ACHN (cell line): ENCODE measurements around the gene STARD3.
"Not testable (repeated sequence)": the region's sequence is repeated elsewhere in the genome, so short reads cannot be mapped to it uniquely, and the experiment has no call there.

Experiments
- DNase-seq: peaks from one replicate; pipeline ENCODE4 v3.0.0-alpha.2; 2015
- in situ Hi-C: cut with HindIII; loops from 2 replicates; pipeline ENCODE4 v1.10.0; 2017; ENCODE audit warnings: low sequenced_read_pairs, low pct_ligation_motif_present, low pct_unique_long_range_greater_than_20kb

The STARD3 gene

DNA sequence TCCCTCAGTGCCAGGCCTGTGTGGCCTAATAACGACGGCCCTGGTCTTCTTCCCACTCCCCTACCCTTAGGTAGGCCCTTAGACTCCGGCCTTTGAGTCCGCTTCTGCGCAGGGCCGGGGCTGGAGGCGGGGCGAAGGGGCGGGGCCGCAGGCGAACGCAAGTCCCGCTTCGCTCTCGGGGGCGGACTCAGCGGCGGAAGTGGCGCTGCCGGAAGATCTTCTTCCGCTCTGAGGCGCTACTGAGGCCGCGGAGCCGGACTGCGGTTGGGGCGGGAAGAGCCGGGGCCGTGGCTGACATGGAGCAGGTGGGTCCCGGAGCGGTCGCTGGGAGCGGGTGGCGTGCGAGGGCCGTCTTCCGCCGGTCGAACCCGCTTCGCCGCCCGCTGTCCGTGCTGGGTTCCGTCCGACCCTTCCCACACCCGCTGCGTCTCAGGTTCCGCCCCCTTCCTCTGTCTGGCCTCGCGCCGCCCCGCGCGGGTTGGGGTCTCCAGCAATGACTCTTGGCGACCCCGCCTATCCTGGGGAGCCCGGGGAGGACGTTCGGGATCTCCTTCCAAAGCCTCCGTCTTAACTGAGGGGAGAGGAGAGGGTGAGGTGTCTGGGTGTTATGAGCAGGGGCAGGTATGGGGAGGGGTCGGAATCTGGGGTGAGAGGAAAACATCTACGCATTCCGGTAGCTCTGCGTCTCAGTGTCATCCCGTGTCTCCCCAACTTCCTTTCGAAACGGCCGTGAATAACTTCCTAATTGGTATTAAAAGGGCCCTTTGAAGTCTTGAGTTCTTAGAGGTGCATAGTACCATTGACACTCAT is at the start of gene STARD3:
STARD3 (plus strand) TSS at position 218 of the 810 bp plus-strand sequence. CDS start 16,388 bp downstream, outside the sequence.
- DNase-seq: peak; percentile 89
- in situ Hi-C loops: no loop called here

DNA sequence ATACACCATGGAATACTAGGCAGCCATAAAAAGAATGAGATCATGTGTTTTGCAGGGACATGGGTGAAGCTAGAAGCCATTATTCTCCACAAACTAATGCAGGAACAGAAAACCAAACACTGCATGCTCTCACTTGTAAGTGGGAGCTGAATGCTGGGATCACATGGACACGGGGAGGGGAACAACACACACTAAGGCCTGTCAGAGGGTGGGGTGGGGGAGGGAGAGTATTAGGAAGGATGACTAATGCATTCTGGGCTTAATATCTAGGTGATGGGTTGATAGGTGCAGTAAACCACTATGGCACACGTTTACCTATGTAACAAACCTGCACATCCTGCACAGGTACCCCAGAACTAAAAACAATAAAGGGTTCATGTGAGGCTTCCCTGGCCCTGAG is 46.8 kb upstream of the STARD3 start:
- DNase-seq, in situ Hi-C loops: not testable (repeated sequence)

DNA sequence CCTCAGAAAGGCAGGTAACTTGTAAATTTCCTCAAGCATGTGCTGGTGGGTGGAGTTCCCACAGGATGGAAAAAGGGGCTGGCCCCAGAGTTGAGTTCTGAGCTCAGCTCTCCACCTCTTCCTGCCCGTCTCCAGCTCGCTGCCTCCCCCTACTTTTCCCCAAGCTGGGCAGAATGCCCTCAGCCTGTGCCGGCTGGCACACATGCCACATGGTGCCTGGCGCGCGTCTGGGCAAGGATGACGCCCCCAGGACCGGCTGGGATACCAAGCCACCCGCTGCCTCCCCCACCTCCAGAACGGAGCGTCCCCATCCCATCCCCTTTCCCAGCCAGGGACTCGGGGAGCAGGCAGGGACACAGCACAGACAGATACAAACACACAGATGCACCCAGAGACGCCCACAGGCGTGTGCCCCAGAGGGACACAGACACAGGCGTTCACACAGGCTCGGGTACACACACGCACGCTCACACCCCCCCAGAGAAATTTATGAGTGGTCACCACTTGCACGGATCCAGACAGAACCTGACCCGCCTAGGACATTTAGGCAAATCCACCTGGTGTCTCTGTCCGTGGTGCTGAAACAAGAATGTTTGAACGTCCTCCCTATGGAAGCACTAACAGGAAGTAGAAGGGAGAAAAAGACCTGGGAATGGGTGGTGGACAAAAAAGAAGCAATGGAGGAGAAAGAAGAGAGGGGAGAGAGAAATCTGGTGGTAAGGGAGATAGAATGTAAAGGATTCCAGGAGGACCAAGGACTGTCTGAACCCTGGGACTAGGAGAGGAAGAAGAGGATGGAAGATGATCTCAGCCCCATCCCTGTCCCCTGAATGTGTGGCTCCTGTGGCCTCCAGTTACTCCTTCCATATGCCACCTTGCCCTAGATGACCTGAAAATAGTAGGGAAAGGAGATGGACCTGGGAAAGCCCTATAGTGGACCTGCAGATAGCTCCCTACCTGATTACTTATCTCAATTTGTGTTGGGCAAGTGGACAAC is 44.7 kb upstream of the STARD3 start:
- in situ Hi-C loops: no loop called here
- DNase-seq: peak; percentile 69

DNA sequence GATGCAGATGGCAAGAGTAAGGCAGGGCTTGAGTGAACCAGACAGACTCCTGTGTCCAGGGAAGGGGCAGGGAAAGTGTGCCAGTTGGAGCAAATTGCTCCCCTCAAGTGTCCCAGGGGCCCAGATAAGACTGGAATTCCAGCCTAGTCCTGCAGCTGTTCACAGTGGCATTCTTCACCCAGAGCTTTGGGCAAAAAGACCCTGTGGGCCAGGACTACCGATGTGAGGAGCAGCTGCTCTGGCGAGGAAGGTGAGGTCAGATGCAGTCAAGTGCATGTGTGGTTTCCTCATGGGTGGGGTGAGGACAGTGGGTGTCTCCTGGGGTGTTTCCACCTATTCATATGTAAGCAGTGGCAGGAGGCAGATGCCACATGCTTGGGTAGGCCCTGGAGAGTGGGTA is 43.6 kb upstream of the STARD3 start:
- in situ Hi-C loops: no loop called here
- no peak for DNase-seq

DNA sequence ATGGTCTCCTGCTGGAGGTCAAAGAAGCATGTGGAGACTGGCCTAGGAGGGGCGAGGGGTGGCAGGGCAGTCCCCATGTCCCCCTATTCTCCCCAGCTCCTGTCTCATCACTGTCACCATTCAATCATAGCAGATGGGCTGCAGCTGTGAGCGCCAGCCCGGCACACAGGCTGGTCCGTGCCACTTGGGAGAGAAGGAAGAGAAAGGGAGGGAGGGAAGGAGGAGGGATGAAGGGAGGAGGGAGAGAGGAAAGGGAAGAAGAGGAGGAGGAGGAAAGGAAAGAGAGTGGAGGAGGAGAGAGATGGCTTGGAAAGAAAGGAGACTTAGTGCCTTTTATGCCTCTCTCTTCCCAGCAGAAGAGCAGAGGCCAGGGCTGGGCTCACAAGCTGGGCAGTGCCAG is 41.6 kb upstream of the STARD3 start:
- in situ Hi-C loops: no loop called here
- no peak for DNase-seq

DNA sequence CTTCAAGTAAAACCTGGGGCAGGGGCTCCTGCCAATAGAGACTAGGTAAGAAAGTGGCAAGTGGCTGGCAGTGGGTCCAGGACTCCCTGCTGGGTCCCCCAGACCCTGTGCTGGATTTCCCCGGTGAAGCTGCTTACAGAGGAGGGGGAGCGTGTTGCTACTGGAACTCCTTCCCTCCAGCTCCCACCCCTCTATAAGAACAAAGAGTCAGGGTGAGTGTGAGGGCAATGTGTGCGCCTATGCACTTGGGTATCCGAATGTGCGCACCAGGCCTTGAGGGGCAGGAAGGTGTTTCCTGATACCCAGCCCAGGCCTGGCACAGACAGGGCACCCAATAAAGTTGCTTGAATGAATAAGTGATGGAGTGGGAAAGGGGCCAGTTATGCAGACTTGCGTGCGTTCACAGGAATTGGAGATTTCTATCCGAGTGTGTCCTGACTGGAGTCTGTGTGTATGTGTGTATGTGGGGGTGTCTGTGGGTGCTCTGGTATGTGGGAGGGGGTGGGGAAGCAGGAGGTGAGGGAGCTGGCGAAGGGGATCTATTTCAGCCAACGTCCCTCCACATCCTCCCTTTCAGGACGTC is 40.9 kb upstream of the STARD3 start:
- in situ Hi-C loops: no loop called here
- no peak for DNase-seq

DNA sequence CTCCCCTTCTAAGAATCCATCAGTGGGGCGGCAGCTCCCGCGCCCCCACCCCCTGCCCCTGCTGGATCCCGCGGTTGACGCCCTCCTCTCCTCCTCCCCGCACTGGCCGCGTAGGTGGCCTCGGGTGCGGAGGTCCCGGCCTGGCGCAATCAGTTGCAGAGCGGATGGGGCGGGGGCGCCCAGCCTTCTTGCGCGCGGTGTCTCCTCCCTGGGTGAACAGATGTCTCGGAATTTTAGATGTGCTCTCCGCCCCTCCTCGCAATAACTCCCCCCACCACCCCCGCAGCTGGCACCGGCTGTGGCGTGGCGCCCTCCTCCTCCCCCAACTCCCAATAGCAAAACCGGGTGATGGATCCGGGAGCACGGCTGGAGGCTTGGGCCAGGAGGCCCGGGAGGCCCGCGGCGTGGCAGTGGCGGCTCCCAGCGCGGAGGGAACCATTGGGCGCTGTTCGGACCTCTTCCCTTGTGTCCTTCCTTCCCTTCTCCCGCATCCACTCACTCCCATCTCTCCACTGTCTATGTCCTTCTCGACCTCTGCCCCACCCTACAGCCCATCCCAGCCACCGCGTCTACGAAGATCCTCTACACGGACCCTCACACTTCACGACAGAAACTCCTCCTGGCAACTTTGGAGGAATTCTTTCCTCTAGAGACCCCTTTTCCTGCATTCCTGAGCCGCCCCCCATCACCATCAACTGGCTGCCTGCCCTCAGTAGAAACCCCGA is 40.2 kb upstream of the STARD3 start:
- in situ Hi-C loops: no loop called here
- no peak for DNase-seq

DNA sequence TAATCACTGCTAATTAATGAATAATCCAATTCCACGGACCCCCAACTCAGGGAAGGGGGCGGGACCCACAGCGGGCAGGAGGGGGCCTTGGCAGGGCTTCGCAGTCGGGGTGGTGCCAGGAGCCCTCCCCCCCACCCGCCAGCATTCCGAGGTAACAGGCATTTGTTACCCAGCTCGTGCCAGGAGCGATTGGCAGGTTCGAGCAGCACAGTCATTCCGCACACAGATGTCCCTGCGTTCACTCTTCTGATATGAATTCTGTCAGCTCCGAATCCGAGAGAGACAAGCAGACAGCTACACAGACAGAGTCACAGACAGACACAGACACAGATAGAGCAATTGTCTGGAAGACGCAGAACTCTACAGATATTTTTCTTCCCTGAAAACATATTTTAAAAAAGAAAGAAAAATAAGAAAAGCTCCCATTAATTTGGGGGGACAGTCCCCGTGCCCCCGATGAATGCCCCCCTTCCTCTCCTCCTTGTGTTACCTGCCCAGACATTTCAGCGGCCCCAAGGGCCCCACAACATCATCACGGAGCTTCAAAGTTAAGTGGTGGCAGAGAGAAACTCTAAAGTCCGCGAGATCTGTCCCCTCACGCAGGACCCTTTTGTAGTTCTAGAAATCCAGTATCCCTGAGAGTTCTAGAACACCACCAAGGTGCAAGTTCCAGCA is 39.4 kb upstream of the STARD3 start:
- in situ Hi-C loops: no loop called here

DNA sequence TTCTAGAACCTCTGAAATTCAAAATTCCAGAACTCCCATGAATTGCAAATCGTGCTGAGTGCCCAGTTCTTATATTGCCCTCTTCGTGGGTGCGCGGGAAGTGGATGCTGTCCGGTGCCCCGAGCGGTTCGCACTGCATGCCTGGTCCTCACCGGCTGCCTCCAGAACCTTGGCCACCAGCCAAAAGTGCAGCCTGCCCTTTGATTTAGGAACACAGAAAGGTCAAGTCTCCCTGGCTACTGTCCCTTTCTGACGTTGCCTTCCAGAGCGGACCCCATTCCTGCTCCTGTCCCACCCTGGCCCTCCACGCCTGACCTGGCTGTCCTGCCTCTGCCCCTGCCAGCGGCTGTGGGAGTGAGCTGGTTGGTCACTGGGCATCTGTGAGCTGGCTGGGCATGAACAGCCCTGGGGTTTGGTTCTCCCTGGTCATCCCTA is 38.9 kb upstream of the STARD3 start:
- in situ Hi-C loops: no loop called here
- DNase-seq: no peak

More for the DNA sequence above, 39.4 kb upstream of the STARD3 start:
- no peak for DNase-seq

DNA sequence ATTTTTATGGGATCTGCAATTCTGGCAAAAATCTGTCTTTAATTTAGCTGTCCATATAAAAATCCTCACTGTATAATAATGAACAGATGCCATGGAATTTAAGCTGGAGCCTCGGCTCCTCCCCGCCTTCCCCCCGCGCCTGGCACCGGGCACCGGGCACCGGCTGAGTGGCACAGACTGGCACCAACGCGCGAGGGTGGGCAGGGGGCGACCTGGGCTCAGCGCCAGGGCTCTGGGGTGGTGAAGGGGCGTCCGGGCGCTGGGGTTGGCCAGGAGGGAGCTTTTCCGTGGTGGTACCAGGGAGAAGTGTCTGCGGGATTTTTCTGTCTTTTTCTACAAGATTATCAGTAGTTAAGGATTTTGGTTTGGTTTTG is 38.3 kb upstream of the STARD3 start:
- DNase-seq: no peak
- in situ Hi-C loops: no loop called here

DNA sequence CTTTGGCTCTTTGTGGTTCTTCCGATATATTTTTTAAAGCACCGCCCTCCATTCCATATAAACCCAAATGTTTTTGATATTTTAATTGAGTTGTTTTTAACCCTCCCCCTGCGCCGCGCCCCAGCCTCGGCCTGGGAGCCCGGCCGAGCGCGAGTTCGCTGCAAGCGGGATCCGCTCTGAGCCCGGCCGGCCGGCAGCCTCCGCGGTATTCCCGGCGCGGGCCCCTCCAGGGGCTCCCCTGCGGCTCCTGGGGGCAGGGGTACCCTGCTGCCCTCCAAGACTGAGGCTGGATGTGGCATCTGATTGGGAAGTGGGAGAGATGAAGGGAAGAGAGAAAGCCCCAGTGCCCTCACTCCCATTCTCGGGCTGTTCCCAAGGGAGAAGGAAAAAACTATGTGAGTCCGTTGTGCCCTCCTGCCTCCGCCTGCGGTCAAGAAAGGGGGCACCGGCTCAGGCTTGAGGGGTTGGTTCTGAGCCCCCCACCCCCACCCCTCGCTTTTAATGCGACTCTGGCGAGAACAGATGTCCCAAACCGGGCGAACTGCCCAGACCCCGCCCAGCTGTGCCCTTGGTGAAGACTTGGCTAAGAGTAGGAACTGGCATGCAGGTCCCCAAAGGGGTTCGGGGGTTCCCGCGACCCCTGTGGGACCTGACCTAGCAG is 37.8 kb upstream of the STARD3 start:
- in situ Hi-C loops: no loop called here
- no peak for DNase-seq

DNA sequence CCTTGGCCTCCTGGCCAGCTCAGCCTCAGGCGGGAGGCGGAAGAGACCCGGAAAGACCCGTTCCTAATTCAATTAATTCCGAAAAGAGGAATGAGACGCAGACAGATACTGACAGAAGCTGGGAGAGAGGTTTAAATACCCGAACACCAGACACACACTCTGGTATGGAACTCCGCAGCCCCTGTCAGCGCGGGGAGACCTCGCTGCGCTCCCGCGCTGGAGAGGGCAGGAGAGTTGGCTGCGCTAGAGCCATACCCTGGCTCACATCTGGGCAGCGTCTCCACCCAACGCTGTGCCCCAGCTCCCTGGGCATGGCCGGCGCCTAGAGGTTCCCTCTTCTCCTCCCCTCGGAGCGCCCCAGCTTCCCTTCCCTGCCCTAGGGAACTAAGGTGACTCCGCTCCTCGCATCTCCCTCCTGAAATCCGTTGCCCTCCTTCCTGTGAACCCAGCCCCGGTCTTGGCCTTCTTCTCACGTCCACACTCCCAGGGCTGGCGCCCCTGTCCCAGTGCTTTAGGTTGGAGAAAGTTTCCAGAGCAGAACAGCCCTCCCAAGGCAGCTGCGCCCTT is 37.2 kb upstream of the STARD3 start:
- DNase-seq: no peak
- in situ Hi-C loops: no loop called here

DNA sequence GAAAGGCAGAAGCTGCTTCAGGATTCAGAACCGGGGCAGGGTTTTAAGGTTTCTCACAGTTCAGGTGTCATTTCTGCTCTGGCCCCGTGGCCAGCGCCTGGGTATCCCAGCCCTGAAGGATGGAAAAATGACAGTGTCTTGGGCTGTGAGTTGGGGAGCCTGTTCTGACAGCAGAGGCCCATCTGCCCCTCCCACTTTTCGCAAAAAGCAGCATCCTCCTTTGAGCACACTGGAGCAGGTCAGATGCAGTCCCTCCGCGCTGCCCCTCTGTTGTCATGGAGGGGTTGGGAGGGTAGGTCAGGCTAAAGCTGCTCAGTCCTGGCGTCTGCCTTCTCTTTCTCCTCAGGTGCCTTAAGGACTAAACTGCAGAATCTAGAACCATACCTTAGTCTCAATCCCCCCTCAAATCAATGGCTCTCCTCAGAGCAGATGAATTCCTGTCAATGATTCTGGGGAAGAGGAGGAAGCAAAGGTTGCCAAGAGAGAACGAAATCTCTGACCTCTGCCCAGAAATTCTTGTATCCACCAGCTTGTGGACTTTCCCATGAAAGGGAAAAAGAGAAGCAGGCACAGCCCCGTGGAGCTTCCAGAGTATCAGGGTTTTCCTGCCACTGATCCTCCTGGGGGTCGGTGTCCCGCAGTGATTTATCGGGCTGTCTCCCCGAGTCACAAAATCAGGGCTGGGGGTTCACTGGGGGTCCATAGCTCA is 36.5 kb upstream of the STARD3 start:
- no peak for DNase-seq
- in situ Hi-C loops: no loop called here

DNA sequence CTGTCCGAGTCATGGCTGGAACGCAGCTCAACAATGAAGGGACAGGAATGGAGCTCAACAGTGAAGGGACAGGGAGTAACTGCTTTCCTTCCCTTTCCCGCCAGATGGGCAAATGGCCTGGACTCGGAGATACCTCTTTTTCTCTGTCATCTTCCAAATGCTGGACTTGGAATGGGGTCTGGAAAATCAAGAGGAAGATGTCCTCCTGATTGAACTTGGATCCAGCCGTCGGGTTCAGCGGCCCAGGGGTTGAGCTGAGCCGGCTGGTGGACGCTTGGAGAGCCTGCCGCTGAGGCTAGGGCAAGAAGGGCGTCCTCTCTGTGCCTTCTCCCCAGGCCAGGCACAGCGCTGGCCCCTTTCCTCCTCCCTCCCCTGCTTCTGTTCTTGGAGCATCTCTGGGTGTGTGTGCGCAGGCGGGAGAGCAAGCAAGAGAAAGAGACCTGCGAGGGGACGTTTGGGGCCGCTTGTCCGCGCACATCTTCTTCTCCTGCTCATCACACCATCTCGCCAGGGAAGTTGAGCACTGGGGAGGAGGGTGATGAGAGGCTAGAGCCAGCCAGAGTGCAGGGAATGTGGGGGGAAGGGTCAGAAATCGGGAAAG is 35.8 kb upstream of the STARD3 start:
- no peak for DNase-seq
- in situ Hi-C loops: no loop called here

DNA sequence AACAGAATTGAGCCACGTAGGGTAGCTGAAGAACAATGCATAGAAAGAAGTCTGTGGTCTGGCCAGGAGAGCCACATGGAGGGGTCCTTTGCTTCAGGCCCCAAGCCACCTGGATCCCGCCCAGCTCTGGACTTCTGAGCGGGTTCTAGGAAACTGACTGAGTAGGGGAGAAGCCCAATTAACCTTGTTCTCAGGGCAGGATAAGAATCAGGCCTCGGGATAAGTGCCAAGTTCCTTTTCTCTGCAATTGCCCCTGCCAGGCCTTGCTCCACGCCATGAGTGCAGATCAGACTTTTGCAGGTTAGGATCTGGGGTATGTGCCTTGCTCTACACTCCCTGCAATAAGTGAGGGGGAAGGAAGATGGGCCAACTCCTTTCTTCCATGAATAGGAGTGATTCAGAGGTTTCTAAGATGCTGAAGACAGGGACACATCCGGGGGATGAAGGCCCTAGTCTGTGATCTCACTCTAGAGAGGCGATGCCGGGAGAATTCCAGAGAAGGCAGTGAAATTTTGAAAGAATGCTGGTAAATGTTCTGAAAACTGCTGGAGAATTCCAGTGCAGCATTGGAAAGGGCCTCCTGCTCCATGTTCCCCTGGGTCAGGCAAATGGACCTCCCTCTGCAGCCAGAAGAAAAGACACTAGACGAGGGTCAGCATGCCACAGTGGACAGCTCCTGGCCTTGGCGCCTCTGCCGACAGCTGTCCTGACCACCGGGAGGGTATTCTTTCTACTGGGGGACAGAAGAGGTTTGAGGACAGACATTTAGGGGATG is 35.0 kb upstream of the STARD3 start:
- in situ Hi-C loops: no loop called here
- no peak for DNase-seq
